Activated CD4-positive, alpha-beta T cell treated with anti-CD3 and anti-CD28 coated beads for 36 hours (primary cell): ENCODE data around the gene PKNOX1. TPM values are rescaled to one million over a fixed set of nuclear protein-coding genes. Genes with fewer than 3 reads are reported as not detected.
"Not testable (repeated sequence)": the region's sequence is repeated elsewhere in the genome, so short reads cannot be mapped to it uniquely, and the experiment has no call there.

Source experiments
- ATAC-seq: fragments of 200-7000 bp; cut with Tn5 transposase; one replicate; pipeline ENCODE4 v1.10.0; 2021; ENCODE audit warnings: mild to moderate bottlenecking, moderate library complexity
- CTCF ChIA-PET: fragments of 350-600 bp; sonication (Branson Sonifier 250); formaldehyde crosslinking; loops from one replicate; lab custom pipeline; 2021; ENCODE audit warnings: antibody characterized with exemption; lab: Charles Lee
- POLR2A ChIA-PET: fragments of 350-600 bp; sonication (Branson Sonifier 250); formaldehyde crosslinking; loops from one replicate; lab custom pipeline; 2021; ENCODE audit warnings: antibody characterized with exemption, inconsistent platforms; lab: Charles Lee
- DNase-seq: peaks from one replicate; pipeline ENCODE4 v3.0.0-alpha.2; 2020
- H3K27ac Mint-ChIP-seq: one replicate; pipeline ENCODE4 v1.8.0; 2021; ENCODE audit warnings: mixed read lengths
- H3K27me3 Mint-ChIP-seq: one replicate; pipeline ENCODE4 v1.8.0; 2021; ENCODE audit warnings: mixed read lengths
- H3K36me3 Mint-ChIP-seq: one replicate; pipeline ENCODE4 v1.8.0; 2021; ENCODE audit warnings: low read depth, mixed read lengths
- H3K4me1 Mint-ChIP-seq: one replicate; pipeline ENCODE4 v1.8.0; 2021; ENCODE audit warnings: mixed read lengths
- H3K4me3 Mint-ChIP-seq: one replicate; pipeline ENCODE4 v1.8.0; 2021; ENCODE audit warnings: mild to moderate bottlenecking, moderate library complexity, mixed read lengths
- H3K9me3 Mint-ChIP-seq: one replicate; pipeline ENCODE4 v1.8.0; 2021; ENCODE audit warnings: low read depth, mixed read lengths
- intact Hi-C, 2 experiments: fragments of 100-400 bp; cut with DNase I in 1 of 2; cut with micrococcal nuclease in 1 of 2; formaldehyde crosslinking; loops; one replicate each; pipeline versions ENCODE4 v1.14.2 to v1.15.1; 2022 to 2024; cut with DNase I, micrococcal nuclease
- total RNA-seq, 2 experiments: library from RNA; stranded (reverse); gene quantifications; one replicate each; pipeline ENCODE4 v1.2.3, GENCODE V29; 2021

Gene PKNOX1
- total RNA-seq, 2 experiments from 2014 or later = 13.4 to 14.8 TPM

DNA sequence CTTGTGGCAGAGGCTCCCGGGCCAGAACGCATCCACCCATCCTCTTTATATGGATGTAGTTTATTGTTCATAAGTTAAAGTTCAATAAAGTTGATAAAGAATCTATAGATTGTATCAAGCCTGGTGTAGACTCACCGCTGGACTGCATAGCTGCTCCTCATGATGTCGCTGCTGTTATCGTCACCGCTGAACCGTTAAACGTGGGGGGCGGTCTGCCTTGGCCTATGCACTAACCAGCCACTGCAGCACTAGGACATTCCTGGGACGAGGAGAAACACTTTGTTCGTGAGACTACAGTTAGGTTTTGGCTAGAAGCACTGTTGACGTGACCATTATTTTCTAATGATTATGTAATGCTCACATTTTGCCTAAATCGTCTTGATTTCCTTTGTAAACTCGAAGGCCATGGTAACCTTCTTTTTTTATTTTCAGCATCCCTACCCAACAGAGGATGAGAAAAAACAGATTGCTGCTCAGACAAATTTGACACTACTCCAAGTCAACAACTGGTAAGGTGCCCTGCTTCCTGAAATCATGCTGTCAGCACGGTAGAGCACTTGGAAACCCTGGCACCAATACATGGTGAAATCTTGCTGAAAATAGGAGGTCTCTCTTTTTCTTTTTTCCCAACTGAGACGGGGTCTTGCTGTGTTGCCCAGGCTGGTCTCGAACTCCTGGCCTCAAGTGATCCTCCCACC lies 50.2 kb downstream of the PKNOX1 start:
- intact Hi-C loops = no loop called here
- Mint-ChIP-seq H3K27me3 (no peaks in the 10 kb centered on the region), H3K27ac (no peak overlapping the region), H3K9me3 (no peaks in the 10 kb centered on the region), H3K4me1 (no peaks in the 10 kb centered on the region), H3K36me3 (peaks cover 20% of the 10 kb centered on the region), H3K4me3 (no peak overlapping the region)
- no peak for ATAC-seq
- POLR2A ChIA-PET = no interaction called here
- CTCF ChIA-PET = no interaction called here
- no peak for DNase-seq

- H3K27me3 Mint-ChIP-seq = no peaks in the 10 kb centered on the region
- ChIA-PET POLR2A (no interaction called here), CTCF (no interaction called here)
- H3K4me3 Mint-ChIP-seq = no peak overlapping the region
- no peaks in the 10 kb centered on the region for H3K4me1 Mint-ChIP-seq
- no peak for DNase-seq
- no peaks in the 10 kb centered on the region for H3K9me3 Mint-ChIP-seq
- no peak overlapping the region for H3K27ac Mint-ChIP-seq
- ATAC-seq = no peak
- intact Hi-C loops = no loop called here
- peaks cover 23% of the 10 kb centered on the region for H3K36me3 Mint-ChIP-seq
These were observed 51.3 kb downstream of the PKNOX1 start for GRCh38 chr21:43025636-43026180.

- Mint-ChIP-seq H3K4me1 (no peaks in the 10 kb centered on the region), H3K9me3 (no peaks in the 10 kb centered on the region), H3K4me3 (no peak overlapping the region), H3K27me3 (no peaks in the 10 kb centered on the region), H3K27ac (no peak overlapping the region), H3K36me3 (peaks cover 24% of the 10 kb centered on the region)
- no peak for DNase-seq
- intact Hi-C loops = no loop called here
- POLR2A ChIA-PET = no interaction called here
- CTCF ChIA-PET = no interaction called here
- no peak for ATAC-seq
These were observed 53.7 kb downstream of the PKNOX1 start for GRCh38 chr21:43027846-43028731.

- Mint-ChIP-seq H3K9me3 (no peaks in the 10 kb centered on the region), H3K27ac (no peak overlapping the region), H3K27me3 (no peaks in the 10 kb centered on the region), H3K4me3 (no peak overlapping the region), H3K36me3 (peaks cover 23% of the 10 kb centered on the region), H3K4me1 (no peaks in the 10 kb centered on the region)
- ATAC-seq (no peak), DNase-seq (no peak)
- POLR2A ChIA-PET = no interaction called here
- intact Hi-C loops = no loop called here
- CTCF ChIA-PET = no interaction called here
These were observed 55.4 kb downstream of the PKNOX1 start for GRCh38 chr21:43029785-43030184.

DNA sequence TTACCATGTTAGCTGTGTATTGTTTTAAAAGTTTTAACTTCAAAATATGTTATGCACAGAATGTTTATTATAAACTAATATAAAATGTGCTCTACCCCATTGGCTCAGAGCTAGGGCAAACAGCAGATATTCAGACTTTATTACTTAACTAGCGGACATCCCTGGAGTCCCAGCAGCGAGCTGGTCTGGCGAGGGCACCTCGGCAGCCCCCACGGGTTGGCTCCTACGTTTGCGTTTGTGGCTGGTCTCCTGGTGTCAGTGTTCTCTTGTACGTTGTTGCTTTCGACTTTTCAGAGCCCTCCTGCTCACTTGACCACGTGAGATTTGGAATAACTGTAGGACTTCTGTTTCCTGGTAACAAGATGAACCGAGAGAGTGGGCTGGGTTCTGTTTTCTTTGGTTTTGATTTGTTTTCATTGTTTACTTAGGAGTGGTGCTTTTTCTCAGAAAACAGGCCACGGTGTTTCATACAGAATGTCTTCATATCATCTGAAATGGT lies 56.8 kb downstream of the PKNOX1 start:
- intact Hi-C loops = no loop called here

DNA sequence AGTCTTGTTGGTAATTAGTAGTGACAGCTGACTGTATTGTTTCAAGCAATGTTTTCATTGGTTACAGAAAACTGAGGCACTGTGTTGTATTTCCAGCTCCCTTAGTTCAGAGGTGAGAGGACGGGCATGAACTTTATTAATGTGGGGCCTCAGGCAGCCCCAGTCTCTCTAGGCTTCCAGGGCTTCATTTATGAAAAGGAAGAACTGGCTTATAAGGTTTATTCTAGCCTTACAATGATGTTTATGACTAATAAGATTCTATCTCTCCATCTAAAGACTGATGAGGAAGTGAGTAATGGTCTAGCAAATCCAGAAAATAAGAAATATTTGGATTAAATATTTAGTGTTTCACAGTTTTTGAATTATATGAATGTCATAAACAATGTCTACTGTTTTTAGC lies 59.7 kb downstream of the PKNOX1 start:
- Mint-ChIP-seq H3K4me3 (no peak overlapping the region), H3K27ac (no peak overlapping the region), H3K36me3 (peaks cover 13% of the 10 kb centered on the region), H3K9me3 (no peaks in the 10 kb centered on the region), H3K4me1 (no peaks in the 10 kb centered on the region), H3K27me3 (no peaks in the 10 kb centered on the region)
- ChIA-PET POLR2A (no interaction called here), CTCF (no interaction called here)
- DNase-seq = no peak
- no peak for ATAC-seq
- intact Hi-C loops = no loop called here

More for the DNA sequence above, 56.8 kb downstream of the PKNOX1 start:
- Mint-ChIP-seq H3K27me3 (no peaks in the 10 kb centered on the region), H3K4me3 (no peak overlapping the region), H3K4me1 (no peaks in the 10 kb centered on the region), H3K9me3 (no peaks in the 10 kb centered on the region), H3K27ac (no peak overlapping the region), H3K36me3 (peaks cover 23% of the 10 kb centered on the region)
- DNase-seq = no peak
- ChIA-PET POLR2A (no interaction called here), CTCF (interaction anchor here (0.7 kb wide), 1 partner anchor 272 kb away, joined by 3 read pairs; no protein-coding TSS in a partner anchor)
- no peak for ATAC-seq

GRCh38 chr21:43034826-43035225 lies 60.5 kb downstream of the PKNOX1 start:
- H3K4me3 Mint-ChIP-seq = no peak overlapping the region
- POLR2A ChIA-PET = no interaction called here
- CTCF ChIA-PET = no interaction called here
- DNase-seq = no peak
- peaks cover 8% of the 10 kb centered on the region for H3K36me3 Mint-ChIP-seq
- H3K27me3 Mint-ChIP-seq = no peaks in the 10 kb centered on the region
- ATAC-seq = no peak
- no peaks in the 10 kb centered on the region for H3K9me3 Mint-ChIP-seq
- no peaks in the 10 kb centered on the region for H3K4me1 Mint-ChIP-seq
- intact Hi-C loops = no loop called here
- no peak overlapping the region for H3K27ac Mint-ChIP-seq

GRCh38 chr21:43036889-43037288 lies 62.5 kb downstream of the PKNOX1 start:
- DNase-seq, H3K4me3 Mint-ChIP-seq, H3K36me3 Mint-ChIP-seq, ATAC-seq, H3K9me3 Mint-ChIP-seq, H3K27me3 Mint-ChIP-seq, H3K4me1 Mint-ChIP-seq, POLR2A ChIA-PET, CTCF ChIA-PET, intact Hi-C loops, H3K27ac Mint-ChIP-seq: not testable (repeated sequence)

GRCh38 chr21:43037918-43038658 lies 63.7 kb downstream of the PKNOX1 start:
- H3K9me3 Mint-ChIP-seq, ATAC-seq, H3K4me3 Mint-ChIP-seq, intact Hi-C loops, H3K27ac Mint-ChIP-seq, H3K27me3 Mint-ChIP-seq, H3K36me3 Mint-ChIP-seq, POLR2A ChIA-PET, DNase-seq, H3K4me1 Mint-ChIP-seq, CTCF ChIA-PET: not testable (repeated sequence)

DNA sequence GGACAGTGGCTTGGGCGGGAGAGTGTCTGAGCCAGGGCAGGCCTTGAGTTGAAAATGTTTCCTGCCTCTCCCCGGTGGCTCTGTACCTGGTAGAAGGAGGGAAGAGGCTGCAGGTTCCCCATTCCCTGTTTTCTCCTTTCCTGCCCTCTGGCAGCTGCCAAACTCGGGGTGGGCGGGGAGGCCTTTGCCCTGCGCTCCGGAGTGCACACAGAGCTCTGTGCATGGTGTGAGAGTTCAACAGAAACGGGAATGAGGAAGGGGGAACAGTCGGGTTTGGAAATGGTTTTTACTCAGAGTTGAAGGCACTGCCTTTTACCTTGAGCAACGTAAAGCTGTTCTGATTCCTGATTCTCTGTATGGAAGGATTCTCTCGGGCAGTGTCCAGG lies 64.3 kb downstream of the PKNOX1 start:
- H3K9me3 Mint-ChIP-seq, H3K27ac Mint-ChIP-seq, H3K4me3 Mint-ChIP-seq, DNase-seq, ATAC-seq, H3K36me3 Mint-ChIP-seq, H3K27me3 Mint-ChIP-seq, H3K4me1 Mint-ChIP-seq, intact Hi-C loops, CTCF ChIA-PET, POLR2A ChIA-PET: not testable (repeated sequence)

GRCh38 chr21:43042169-43042568 lies 67.8 kb downstream of the PKNOX1 start:
- H3K4me3 Mint-ChIP-seq, intact Hi-C loops, H3K4me1 Mint-ChIP-seq, DNase-seq, H3K27me3 Mint-ChIP-seq, H3K9me3 Mint-ChIP-seq, H3K27ac Mint-ChIP-seq, H3K36me3 Mint-ChIP-seq, POLR2A ChIA-PET, CTCF ChIA-PET, ATAC-seq: not testable (repeated sequence)
